Measurements from ENCODE around the gene LZTS2.

DNA sequence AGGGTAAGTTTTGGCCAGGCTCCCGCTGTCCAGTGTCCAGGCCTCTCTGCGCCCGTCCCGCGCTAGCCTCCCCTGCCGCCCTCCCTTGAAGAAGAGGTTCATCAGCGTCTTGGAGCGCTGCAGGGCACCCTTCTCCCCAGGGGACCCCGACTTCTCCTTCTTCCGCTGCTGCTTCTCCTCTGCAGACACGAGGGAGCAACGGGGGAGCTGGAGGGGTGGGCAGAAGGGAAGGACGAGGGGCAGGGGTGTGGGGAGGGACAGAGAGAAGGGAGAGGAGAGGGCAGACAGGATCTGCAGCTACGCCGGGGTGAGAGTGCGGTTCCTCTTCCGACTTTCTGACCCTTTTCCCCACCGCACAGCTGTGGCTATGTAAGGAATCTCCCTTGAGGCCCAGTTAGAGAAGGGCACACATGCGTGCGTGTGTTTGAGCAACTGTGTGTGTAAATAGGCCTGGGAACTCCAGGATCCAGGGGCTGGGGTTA is 18.6 kb downstream of the LZTS2 start:
- TF ChIP-seq GATA2 (IDR thresholded peaks at IDR 0.05; ENCODE audit: low read depth, low read length) = no peak
- TF ChIP-seq GATA3 (IDR thresholded peaks at IDR 0.05; ENCODE audit: low read depth, low read length) = no peak

Data from SH-SY5Y (cell line).